IMR-90 (cell line): ENCODE measurements around the gene VPS37C. TPM values are rescaled to one million over a fixed set of nuclear protein-coding genes. Genes with fewer than 3 reads are reported as not detected.

Experiments
- ATAC-seq: fragments of 200-7000 bp; cut with Tn5 transposase; 2 replicates; pipeline ENCODE4 v1.9.1; 2020; ENCODE audit warnings: low read depth, mild to moderate bottlenecking, moderate library complexity
- BruUV-seq: library from RNA; stranded (reverse); fragments of 400-500 nt; replicated peaks from 2 replicates; lab custom pipeline; 2021; lab: Mats Ljungman, UMichigan
- CTCF ChIA-PET: fragments of 300-600 bp; formaldehyde crosslinking; extraction: SDS; loops from one replicate; lab custom pipeline; 2021; ENCODE audit warnings: antibody characterized with exemption; lab: Yijun Ruan, JAX
- POLR2A ChIA-PET: fragments of 300-600 bp; sonication (Branson Sonifier 250); formaldehyde crosslinking; loops from one replicate; lab custom pipeline; 2022; ENCODE audit warnings: antibody characterized with exemption; ENCODE audit not compliant: unreplicated experiment; lab: Charles Lee
- DNase-seq: peaks from one replicate; pipeline ENCODE4 v3.0.0; 2013
- H2AFZ ChIP-seq: replicated peaks from 2 replicates; pipeline ENCODE3; 2013; ENCODE audit warnings: low read length, mild to moderate bottlenecking; ENCODE audit not compliant: poor library complexity
- H2AK5ac ChIP-seq: 2 replicates; pipeline ENCODE4 v1.6.1; 2013; ENCODE audit warnings: low read depth, low read length, inconsistent platforms
- H2AK9ac ChIP-seq: replicated peaks from 2 replicates; pipeline ENCODE3; 2013; ENCODE audit warnings: mild to moderate bottlenecking, low read depth, low read length, moderate library complexity; ENCODE audit not compliant: poor library complexity
- H2BK120ac ChIP-seq: 2 replicates; pipeline ENCODE4 v1.6.1; 2013; ENCODE audit warnings: low read depth, low read length, inconsistent platforms
- H2BK15ac ChIP-seq: 3 replicates; pipeline ENCODE4 v1.6.1; 2013; ENCODE audit warnings: low read depth, low read length, inconsistent platforms
- H2BK20ac ChIP-seq: 2 replicates; pipeline ENCODE4 v1.6.1; 2013; ENCODE audit warnings: low read depth, mild to moderate bottlenecking, inconsistent platforms, low read length, moderate library complexity
- H2BK5ac ChIP-seq: 2 replicates; pipeline ENCODE4 v1.6.1; 2013; ENCODE audit warnings: mild to moderate bottlenecking, low read depth, low read length, inconsistent platforms; ENCODE audit not compliant: poor library complexity, severe bottlenecking
- H3K14ac ChIP-seq: replicated peaks from 2 replicates; pipeline ENCODE4 v1.6.1; 2013; ENCODE audit warnings: low read depth, low read length, inconsistent platforms
- H3K18ac ChIP-seq: 2 replicates; pipeline ENCODE4 v1.6.1; 2013; ENCODE audit warnings: low read depth, low read length, control low read depth
- H3K23ac ChIP-seq: 2 replicates; pipeline ENCODE4 v1.6.1; 2013; ENCODE audit warnings: low read depth, low read length, inconsistent platforms
- H3K27ac ChIP-seq: 2 replicates; pipeline ENCODE4 v1.5.1; 2013; ENCODE audit warnings: mild to moderate bottlenecking, control low read depth, low read length; ENCODE audit not compliant: insufficient read depth
- H3K27me3 ChIP-seq: 2 replicates; pipeline ENCODE4 v1.6.1; 2013; ENCODE audit warnings: low read length; ENCODE audit not compliant: control insufficient read depth, insufficient read depth
- H3K36me3 ChIP-seq: 2 replicates; pipeline ENCODE4 v1.6.1; 2013; ENCODE audit warnings: low read length, mixed read lengths; ENCODE audit not compliant: control insufficient read depth, insufficient read depth
- H3K4ac ChIP-seq: 2 replicates; pipeline ENCODE4 v1.6.1; 2013; ENCODE audit warnings: low read depth, low read length, inconsistent platforms
- H3K4me1 ChIP-seq: 2 replicates; pipeline ENCODE4 v1.6.1; 2013; ENCODE audit warnings: low read length, mixed read lengths; ENCODE audit not compliant: control insufficient read depth, insufficient read depth
- H3K4me2 ChIP-seq: 2 replicates; pipeline ENCODE4 v1.6.1; 2013; ENCODE audit warnings: low read depth, mild to moderate bottlenecking, control low read depth, low read length, moderate library complexity
- H3K4me3 ChIP-seq: 2 replicates; pipeline ENCODE4 v1.5.1; 2013; ENCODE audit warnings: low read depth, mild to moderate bottlenecking, control low read depth, low read length, moderate library complexity; ENCODE audit not compliant: insufficient read depth
- H3K56ac ChIP-seq: 2 replicates; pipeline ENCODE4 v1.6.1; 2013; ENCODE audit warnings: low read length, inconsistent platforms; ENCODE audit not compliant: insufficient read depth; ENCODE audit errors: extremely low read depth
- H3K79me1 ChIP-seq, 2 experiments: 2 replicates each; pipeline ENCODE4 v1.6.1; 2013; ENCODE audit warnings: low read length in 2 of 2, inconsistent platforms in 1 of 2, low read depth in 1 of 2
- H3K9ac ChIP-seq: 2 replicates; pipeline ENCODE4 v1.6.1; 2013; ENCODE audit warnings: low read depth, low read length, control low read depth
- H3K9me1 ChIP-seq: 2 replicates; pipeline ENCODE4 v1.6.1; 2013; ENCODE audit warnings: low read length, inconsistent platforms; ENCODE audit not compliant: insufficient read depth
- H3K9me3 ChIP-seq: 2 replicates; pipeline ENCODE4 v1.6.1; 2013; ENCODE audit warnings: low read length; ENCODE audit not compliant: control insufficient read depth, insufficient read depth
- H4K20me1 ChIP-seq: 2 replicates; pipeline ENCODE4 v1.6.1; 2013; ENCODE audit warnings: low read length, inconsistent platforms; ENCODE audit not compliant: insufficient read depth
- H4K5ac ChIP-seq: 2 replicates; pipeline ENCODE4 v1.6.1; 2013; ENCODE audit warnings: mild to moderate bottlenecking, low read depth, low read length, control low read depth
- H4K8ac ChIP-seq, 2 experiments: 2 replicates each; pipeline ENCODE4 v1.6.1; 2013; ENCODE audit warnings: low read depth in 2 of 2, low read length in 2 of 2, control low read depth in 1 of 2, inconsistent platforms in 1 of 2
- H4K91ac ChIP-seq: 2 replicates; pipeline ENCODE4 v1.6.1; 2013; ENCODE audit warnings: low read depth, low read length, inconsistent platforms; ENCODE audit not compliant: insufficient read depth
- BHLHE40 ChIP-seq: fragments of 150-350 bp; IDR thresholded peaks from 2 replicates; pipeline ENCODE4 v1.6.1; 2016; ENCODE audit warnings: mild to moderate bottlenecking, low read depth, low read length
- CEBPB ChIP-seq: IDR thresholded peaks from 2 replicates; pipeline ENCODE4 v1.6.1; 2012; ENCODE audit warnings: low read depth, low read length, improper control_type of control experiment
- CHD1 ChIP-seq: IDR thresholded peaks from 2 replicates; pipeline ENCODE4 v1.6.1; 2012; ENCODE audit warnings: low read depth, low read length, improper control_type of control experiment
- CTCF ChIP-seq: conservative IDR thresholded peaks from 2 replicates; pipeline ENCODE4 v1.5.1; 2012; ENCODE audit warnings: mild to moderate bottlenecking, low read depth, low read length, improper control_type of control experiment
- FOS ChIP-seq: fragments of 150-350 bp; IDR thresholded peaks from 2 replicates; pipeline ENCODE4 v1.6.1; 2016; ENCODE audit warnings: low read depth, low read length
- MAFK ChIP-seq: IDR thresholded peaks from 2 replicates; pipeline ENCODE4 v1.6.1; 2012; ENCODE audit warnings: low read depth, low read length, improper control_type of control experiment
- MAZ ChIP-seq: IDR thresholded peaks from 2 replicates; pipeline ENCODE4 v1.6.1; 2012; ENCODE audit warnings: low read depth, mild to moderate bottlenecking, low read length, improper control_type of control experiment, moderate library complexity, borderline replicate concordance
- MXI1 ChIP-seq: IDR thresholded peaks from 2 replicates; pipeline ENCODE4 v1.6.1; 2012; ENCODE audit warnings: low read depth, mild to moderate bottlenecking, low read length, moderate library complexity, borderline replicate concordance
- NFE2L2 ChIP-seq: fragments of 150-350 bp; IDR thresholded peaks from 2 replicates; pipeline ENCODE4 v1.6.1; 2016; ENCODE audit warnings: low read depth, mild to moderate bottlenecking, low read length
- POLR2A ChIP-seq: IDR thresholded peaks from 2 replicates; pipeline ENCODE4 v1.6.1; 2012; ENCODE audit warnings: mild to moderate bottlenecking, low read depth, low read length
- RCOR1 ChIP-seq: IDR thresholded peaks from 2 replicates; pipeline ENCODE4 v1.6.1; 2012; ENCODE audit warnings: mild to moderate bottlenecking, low read length, improper control_type of control experiment; ENCODE audit not compliant: insufficient replicate concordance
- SMC3 ChIP-seq: fragments of 150-350 bp; IDR thresholded peaks from 2 replicates; pipeline ENCODE4 v1.6.1; 2016; ENCODE audit warnings: low read depth, mild to moderate bottlenecking, antibody characterized with exemption, low read length, moderate library complexity
- WGBS, 2 experiments: methylation state at CpG; one replicate each; pipeline versions ENCODE4 v1.1.5 to v1.1.7; 2013; ENCODE audit warnings: missing lambda C conversion rate in 2 of 2; ENCODE audit not compliant: insufficient read length in 1 of 2; ENCODE audit errors: extremely low coverage in 2 of 2; 5-methylcytosine and 5-hydroxymethylcytosine counted together
- dilution Hi-C: fragments of 300-500 bp; cut with HindIII; formaldehyde crosslinking; loops from one replicate; pipeline ENCODE4 v1.14.3; 2018; ENCODE audit warnings: low sequenced_read_pairs; ENCODE audit not compliant: unreplicated experiment
- in situ Hi-C: fragments of 300-500 bp; cut with MboI; formaldehyde crosslinking; loops from 3 replicates; pipeline ENCODE4 v1.14.3; 2019; ENCODE audit warnings: low sequenced_read_pairs, inconsistent platforms, mixed read lengths
- intact Hi-C: fragments of 100-400 bp; cut with micrococcal nuclease; formaldehyde crosslinking; loops from 2 replicates; pipeline ENCODE4 v1.10.0; 2022
- polyA plus RNA-seq, 3 experiments: library from polyadenylated mRNA; depleted of rRNA; stranded (reverse); fragments of >200 nt; gene quantifications; 2 replicates each; pipeline ENCODE4 v1.2.3, GENCODE V29; 2012; ENCODE audit warnings: low replicate concordance in 1 of 3
- total RNA-seq: library from RNA; depleted of rRNA; stranded (reverse); fragments of >200 nt; gene quantifications from 2 replicates; pipeline ENCODE4 v1.2.3, GENCODE V29; 2012
- TF ChIP-seq, protein P1 (sequence below): fragments of 150-350 bp; IDR thresholded peaks from 2 replicates; pipeline ENCODE4 v1.6.1; 2017; ENCODE audit warnings: mild to moderate bottlenecking, antibody characterized with exemption, low read length, low read depth
- TF ChIP-seq, protein P2 (sequence below): fragments of 150-350 bp; IDR thresholded peaks from 2 replicates; pipeline ENCODE4 v1.6.1; 2016; ENCODE audit warnings: low read depth, mild to moderate bottlenecking, low read length, moderate library complexity, borderline replicate concordance

The VPS37C gene
- total and polyA plus RNA-seq, 2 of the 4 experiments (the other 2 are of a cell fraction) = 3.2 to 13.2 TPM

GRCh38 chr11:61150706-61151544, 10.3 kb downstream of the VPS37C start:
- no peak overlapping the region for H3K9ac ChIP-seq
- H4K8ac ChIP-seq = peak overlapping the region; percentile 1 to 39; a peak in 2 of 4 replicates
- no peaks in the 10 kb centered on the region for H3K36me3 ChIP-seq
- H2BK5ac ChIP-seq = no peak overlapping the region
- no peak for DNase-seq
- peaks cover 59% of the 10 kb centered on the region for H4K20me1 ChIP-seq
- dilution Hi-C loops = no loop called here
- peaks cover 30% of the 10 kb centered on the region for H3K4me1 ChIP-seq
- H3K56ac ChIP-seq = no peak overlapping the region
- H3K23ac ChIP-seq = 0 out of 2 replicates have a peak overlapping the region, but pooled peaks have one; percentile 28
- 0 out of 2 replicates have a peak overlapping the region, but pooled peaks have one; percentile 52 for H2BK20ac ChIP-seq
- peak overlapping the region; percentile 70 for H4K91ac ChIP-seq
- H3K27ac ChIP-seq = no peak overlapping the region
- peaks cover 53 to 79% of the 10 kb centered on the region in 2 experiments for H3K79me1 ChIP-seq
- ATAC-seq = no peak
- intact Hi-C loops = no loop called here
- peak overlapping the region; percentile 58; the same call in 1 of the 2 replicates for H4K5ac ChIP-seq
- peaks cover 3% of the 10 kb centered on the region; the same call in 1 of the 2 replicates for H3K9me3 ChIP-seq
- 0 out of 2 replicates have a peak overlapping the region, but pooled peaks have one; percentile 6 for H3K14ac ChIP-seq
- ChIA-PET CTCF (no interaction called here), POLR2A (no interaction called here)
- peak overlapping the region; percentile 55; the same call in 1 of the 3 replicates for H2BK15ac ChIP-seq
- WGBS, 2 experiments = no CpG with 5 or more reads among the region's 19 CpGs
- H2AK5ac ChIP-seq = peak overlapping the region; percentile 87
- no peak overlapping the region for H2AFZ ChIP-seq
- H3K27me3 ChIP-seq = no peaks in the 10 kb centered on the region
- no peak overlapping the region for H3K4me3 ChIP-seq
- no peak overlapping the region for H2AK9ac ChIP-seq
- in situ Hi-C loops = no loop called here
- no TSS peak for BruUV-seq
- H3K4ac ChIP-seq = peak overlapping the region; percentile 54
- H3K4me2 ChIP-seq = no peak overlapping the region
- H3K9me1 ChIP-seq = peaks cover 32% of the 10 kb centered on the region
- 0 out of 2 replicates have a peak overlapping the region, but pooled peaks have one; percentile 19 for H2BK120ac ChIP-seq
- peak overlapping the region; percentile 24; the same call in 1 of the 2 replicates for H3K18ac ChIP-seq
- TF ChIP-seq MAZ (no peak), CHD1 (no peak), FOS (no peak), CEBPB (no peak), MXI1 (no peak), MAFK (no peak), SMC3 (no peak), POLR2A (no peak), CTCF (no peak), BHLHE40 (no peak), RCOR1 (no peak), NFE2L2 (no peak)
- TF ChIP-seq, protein P1, sequence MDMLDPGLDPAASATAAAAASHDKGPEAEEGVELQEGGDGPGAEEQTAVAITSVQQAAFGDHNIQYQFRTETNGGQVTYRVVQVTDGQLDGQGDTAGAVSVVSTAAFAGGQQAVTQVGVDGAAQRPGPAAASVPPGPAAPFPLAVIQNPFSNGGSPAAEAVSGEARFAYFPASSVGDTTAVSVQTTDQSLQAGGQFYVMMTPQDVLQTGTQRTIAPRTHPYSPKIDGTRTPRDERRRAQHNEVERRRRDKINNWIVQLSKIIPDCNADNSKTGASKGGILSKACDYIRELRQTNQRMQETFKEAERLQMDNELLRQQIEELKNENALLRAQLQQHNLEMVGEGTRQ = no peak
- TF ChIP-seq, protein P2, sequence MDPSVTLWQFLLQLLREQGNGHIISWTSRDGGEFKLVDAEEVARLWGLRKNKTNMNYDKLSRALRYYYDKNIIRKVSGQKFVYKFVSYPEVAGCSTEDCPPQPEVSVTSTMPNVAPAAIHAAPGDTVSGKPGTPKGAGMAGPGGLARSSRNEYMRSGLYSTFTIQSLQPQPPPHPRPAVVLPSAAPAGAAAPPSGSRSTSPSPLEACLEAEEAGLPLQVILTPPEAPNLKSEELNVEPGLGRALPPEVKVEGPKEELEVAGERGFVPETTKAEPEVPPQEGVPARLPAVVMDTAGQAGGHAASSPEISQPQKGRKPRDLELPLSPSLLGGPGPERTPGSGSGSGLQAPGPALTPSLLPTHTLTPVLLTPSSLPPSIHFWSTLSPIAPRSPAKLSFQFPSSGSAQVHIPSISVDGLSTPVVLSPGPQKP = no peak
